ENCODE results near the gene IMP4.

Gene IMP4

DNA sequence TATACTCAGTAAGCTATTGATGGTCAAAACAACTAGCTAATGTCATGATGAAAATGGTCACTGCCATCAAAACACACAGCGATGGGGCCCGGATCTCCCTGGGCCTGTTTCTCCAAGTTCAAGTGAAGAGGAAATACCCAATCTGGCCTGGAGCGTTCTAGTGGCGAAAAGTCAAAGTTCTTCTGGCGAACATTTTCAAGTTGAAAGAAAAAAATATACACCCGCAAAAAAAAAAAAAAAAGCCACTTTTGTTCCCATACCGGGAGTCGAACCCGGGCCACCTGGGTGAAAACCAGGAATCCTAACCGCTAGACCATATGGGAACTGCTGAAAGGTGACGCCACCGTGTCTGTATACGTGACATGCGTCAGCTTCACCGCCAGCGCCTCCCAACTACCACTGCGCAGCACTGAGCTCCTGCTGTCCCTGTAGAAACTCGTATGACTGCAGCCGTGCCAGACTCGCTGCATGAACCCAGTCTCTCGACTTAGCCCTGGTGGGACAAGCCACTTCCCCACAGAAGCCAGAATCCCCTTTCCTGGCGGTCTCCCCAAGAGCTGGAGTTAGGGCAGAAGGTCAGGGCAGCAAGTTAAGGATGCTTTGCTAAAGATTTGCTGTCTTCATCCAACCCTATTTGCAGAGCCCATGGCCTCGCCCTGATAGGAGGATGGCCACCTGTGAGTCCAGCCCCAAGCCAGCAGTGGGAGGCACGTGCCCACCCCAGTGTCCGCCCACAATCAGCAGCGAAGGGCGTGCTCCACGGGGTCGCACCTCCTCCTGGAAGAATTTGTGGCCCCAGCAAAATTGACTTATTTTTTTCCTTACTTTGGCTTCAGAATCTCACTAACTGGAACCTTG is 5.6 kb upstream of the IMP4 start:
- DNase-seq (ENCODE audit: low spot score) = peak; percentile 25

DNA sequence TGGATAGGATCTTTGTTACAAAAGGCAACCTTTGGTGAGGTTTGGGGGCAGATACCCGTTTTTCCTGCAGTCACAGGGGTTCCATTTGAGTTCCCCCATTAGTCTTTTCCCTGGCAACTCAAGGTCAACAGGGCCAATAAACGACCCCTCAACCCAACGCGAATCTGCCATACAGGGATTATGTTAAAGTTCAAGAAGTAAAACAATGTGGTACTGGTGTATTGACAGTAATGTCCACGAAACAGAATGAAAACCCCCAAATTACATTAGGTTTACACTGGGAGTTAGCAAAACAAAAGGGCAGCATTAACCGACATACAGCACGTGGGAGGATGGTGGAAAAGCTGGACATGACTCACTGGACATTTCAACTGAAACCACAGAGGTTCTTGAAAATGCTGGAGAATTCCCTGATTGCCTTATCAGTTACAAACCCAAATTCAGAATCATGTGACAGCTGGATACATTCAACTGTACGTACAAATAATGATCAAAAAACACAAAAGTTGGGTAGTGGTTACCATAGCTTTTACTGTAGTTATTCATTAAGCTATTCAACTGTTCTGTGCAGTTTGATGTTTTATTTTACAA is 4.9 kb upstream of the IMP4 start:
- DNase-seq (ENCODE audit: low spot score) = no peak

DNA sequence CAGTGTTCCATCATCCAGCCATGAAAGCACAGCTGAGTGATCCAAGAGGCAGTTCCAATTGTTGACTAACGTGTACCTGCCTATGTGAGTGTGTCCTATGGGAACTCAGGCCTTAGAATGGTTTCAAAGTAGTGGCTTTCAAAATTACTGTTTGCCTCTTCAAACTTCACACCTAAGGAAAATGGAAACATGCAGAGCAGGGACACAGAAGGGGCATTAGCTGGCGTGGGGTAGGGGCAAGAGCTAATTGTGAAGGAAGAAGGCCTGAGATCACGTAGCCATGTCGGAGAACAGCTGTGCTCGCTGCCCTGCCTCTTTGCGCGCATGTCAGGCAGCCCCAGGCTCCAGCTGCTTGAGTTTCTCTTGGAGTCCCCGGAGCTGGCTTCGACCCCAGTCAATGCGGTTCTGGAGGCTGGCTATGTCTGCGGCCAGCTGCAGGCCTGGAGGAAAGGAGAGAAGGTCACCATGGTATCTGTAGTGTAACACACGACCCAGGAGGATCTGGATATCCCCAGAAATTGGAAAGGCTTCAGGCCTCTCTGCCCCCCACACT is 3.8 kb upstream of the IMP4 start:
- no peak for DNase-seq (ENCODE audit: low spot score)

- no peak for DNase-seq (ENCODE audit: low spot score)
These were observed 2.6 kb upstream of the IMP4 start for GRCh38 chr2:130339885-130340745.

DNA sequence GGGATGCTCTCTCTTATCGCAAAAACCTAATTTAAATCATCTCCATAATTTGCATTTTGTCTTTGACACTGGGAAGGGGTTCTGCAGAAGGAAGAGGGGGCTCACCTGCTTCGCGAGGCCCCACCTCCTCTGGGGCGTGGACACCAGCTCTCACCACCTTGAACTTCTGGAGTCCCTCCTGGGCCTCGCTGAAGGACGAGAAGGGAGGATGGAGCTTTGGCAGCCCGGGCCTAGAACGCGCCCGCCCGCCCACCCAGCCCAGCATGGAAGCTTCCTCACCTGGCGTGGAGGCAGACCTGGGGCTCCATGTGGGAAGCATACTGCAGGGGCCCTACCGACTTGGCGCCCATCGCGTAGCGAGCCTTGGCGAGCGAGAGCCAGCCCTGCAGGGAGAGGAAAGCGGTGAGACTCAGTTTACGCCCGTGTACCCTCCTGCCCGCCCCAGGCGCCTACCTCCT is 1.1 kb upstream of the IMP4 start:
- DNase-seq (ENCODE audit: low spot score) = peak; percentile 32

GRCh38 chr2:130342020-130342532 is 621 bp upstream of the IMP4 start:
- DNase-seq (ENCODE audit: low spot score) = peak; percentile 87

DNA sequence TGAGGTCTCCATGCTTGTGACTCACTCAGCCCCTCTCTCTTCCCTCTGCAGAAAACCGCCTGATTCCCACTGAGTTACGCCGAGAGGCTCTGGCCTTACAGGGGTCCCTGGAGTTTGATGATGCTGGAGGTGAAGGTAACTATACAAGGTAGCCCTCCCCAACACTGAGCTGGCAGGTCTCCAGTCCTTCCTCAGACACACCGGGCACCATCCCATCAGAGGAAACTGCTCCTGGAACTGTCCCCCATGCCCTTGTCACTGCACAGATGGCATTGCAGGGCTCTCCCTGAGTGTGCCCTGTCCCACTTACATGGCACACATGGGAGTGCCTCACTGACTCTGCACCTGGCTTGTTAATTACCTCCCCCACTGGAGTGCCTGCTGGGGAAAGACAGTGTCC is 1.9 kb downstream of the IMP4 start:
- no peak for DNase-seq (ENCODE audit: low spot score)

- DNase-seq (ENCODE audit: low spot score) = no peak
These were observed 2.4 kb downstream of the IMP4 start for GRCh38 chr2:130345091-130345490.

- no peak for DNase-seq (ENCODE audit: low spot score)
These were observed 2.9 kb downstream of the IMP4 start for GRCh38 chr2:130345611-130346010.

DNA sequence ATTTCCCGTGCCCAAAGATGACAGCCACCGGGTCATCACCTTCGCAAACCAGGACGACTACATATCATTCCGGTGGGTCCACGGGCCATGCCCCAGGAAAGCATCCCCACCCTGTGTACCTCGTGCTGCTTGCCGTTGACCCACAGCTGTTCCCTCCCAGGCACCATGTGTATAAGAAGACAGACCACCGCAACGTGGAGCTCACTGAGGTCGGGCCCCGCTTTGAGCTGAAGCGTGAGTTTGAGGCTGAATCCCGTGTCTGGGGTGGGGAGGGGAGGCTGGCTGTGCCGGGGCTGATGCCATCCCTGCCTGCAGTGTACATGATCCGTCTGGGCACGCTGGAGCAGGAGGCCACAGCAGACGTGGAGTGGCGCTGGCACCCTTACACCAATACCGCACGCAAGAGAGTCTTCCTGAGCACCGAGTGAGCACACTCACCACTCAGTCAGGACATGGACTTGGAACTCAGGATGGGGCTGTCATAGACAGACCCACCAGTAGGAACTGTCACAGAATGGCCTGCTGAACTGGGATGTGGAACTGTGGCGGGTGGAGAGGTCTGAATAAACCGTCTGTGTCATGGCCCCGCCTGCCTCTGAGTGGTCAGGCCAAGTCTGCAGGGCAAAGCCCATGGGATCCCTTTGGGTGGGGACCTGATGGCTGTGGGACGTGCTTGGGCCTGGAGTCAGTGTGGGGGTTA is 3.5 kb downstream of the IMP4 start:
- no peak for DNase-seq (ENCODE audit: low spot score)

DNA sequence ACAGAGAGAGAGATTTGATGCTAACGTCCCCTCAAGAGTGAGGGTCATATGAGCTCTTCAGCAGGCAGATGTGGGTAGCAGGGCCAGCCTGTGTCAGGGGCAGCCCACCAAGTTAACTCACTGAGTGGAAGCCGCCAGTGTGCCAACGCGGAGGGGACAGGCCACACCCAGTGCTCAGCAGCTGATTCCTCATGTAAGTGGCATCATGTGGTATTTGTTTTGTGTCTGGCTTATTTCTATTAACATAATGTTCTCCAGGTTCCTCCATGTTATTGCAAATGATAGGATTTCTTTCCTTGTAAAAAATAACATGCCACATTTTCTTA is 4.0 kb downstream of the IMP4 start:
- DNase-seq (ENCODE audit: low spot score) = no peak

- DNase-seq (ENCODE audit: low spot score) = no peak
These were observed 4.7 kb downstream of the IMP4 start for GRCh38 chr2:130347220-130347925.

DNA sequence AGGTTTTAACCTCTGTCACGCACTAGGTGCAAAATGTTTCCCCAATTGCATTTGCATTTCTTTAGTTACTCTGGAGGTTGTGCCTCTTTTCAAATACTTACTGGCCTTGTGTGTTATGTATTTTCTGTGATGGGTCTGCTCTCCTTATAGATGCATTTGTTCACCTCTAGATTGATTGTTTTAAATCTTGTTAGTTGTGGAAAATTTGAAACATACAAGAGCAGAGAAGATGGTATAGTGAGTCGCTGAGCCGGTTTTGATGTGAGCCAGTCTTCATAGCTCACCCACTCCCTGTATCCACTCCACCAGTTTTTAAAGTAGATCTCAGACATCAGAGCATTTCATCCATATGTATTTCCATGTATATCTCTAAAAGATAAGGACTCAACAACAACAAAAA is 6.5 kb downstream of the IMP4 start:
- DNase-seq (ENCODE audit: low spot score) = no peak

DNA sequence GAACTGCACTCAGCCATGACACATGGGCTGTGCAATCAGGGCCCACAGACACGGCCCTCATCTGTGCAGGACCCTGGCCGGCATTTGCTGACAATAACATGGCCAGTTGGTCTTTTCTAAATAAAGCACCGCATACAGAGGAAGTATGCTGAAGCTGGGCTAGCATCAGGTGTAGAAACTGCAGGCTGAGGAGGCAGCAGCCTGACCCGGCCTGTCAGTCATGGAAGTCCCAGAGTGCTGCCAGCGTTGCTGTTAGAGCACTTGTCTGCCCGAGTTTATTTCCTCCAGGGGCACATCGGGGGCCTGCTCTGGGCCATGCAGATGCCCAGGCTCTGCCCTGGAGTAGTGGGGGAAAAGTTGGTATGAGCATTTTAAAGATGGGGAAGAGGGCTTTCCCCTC is 9.0 kb downstream of the IMP4 start:
- DNase-seq (ENCODE audit: low spot score) = no peak

DNA sequence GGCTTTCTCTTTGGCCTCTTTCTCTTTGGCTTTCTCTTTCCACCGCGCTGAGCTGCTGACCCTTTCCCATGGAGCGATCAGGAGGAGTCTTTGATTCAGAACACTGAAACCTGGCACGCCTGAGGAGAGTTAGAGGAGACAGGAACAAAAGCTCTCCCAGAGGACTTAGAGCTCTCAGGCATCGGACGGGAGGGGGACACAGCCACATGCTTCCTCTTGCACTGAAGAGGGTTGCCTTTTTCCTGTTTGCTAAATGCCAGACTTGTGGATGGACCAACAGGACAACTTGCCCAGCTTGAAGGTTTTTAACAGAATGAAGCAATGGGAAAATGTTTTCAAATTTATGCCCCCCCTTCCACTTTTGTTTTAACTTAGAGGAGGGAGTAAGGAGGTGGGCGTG is 9.5 kb downstream of the IMP4 start:
- no peak for DNase-seq (ENCODE audit: low spot score)

- no peak for DNase-seq (ENCODE audit: low spot score)
These were observed 10.8 kb downstream of the IMP4 start for GRCh38 chr2:130353291-130354138.

DNA sequence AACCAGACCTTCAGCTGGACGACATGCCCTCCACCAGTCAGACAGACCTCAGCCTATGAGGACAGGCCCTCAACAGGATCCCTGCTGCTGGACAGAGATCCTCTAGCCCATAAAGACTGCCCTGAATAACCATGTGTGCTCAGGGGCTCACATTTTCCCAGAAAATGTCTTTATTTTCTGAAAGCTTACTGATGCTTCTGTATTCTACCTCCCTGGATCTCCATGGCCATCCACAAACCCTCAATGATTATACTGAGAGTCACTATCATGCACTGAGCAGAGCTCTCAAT is 11.4 kb downstream of the IMP4 start:
- DNase-seq (ENCODE audit: low spot score) = no peak

DNA sequence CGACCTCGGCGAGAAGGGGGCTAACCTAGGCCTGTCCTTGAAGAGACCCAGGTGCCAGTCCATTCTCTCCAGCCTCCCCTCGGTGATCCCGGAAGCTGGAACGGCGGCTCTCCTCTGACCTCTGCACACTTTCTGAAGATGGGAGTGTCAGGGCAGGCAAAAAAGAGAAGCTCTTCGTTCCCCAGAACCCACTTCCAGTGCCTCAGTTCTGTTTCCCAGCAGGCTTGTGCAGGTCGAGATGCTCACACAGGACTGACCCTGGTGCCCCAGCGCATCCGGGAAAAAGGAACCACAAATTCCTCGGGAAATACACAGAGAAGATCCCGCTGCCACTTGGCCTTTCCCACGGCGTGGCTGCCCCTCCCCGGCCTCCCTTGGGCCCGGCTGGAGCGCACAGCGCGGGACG is 12.5 kb downstream of the IMP4 start:
- no peak for DNase-seq (ENCODE audit: low spot score)

GRCh38 chr2:130355578-130356431 is 13.1 kb downstream of the IMP4 start, which contains the start of gene PTPN18:
TSS of gene PTPN18 (plus strand) at chr2:130356056. CDS start at chr2:130356108, 52 bp downstream.
- DNase-seq (ENCODE audit: low spot score) = peak; percentile 45

Measured in CD4-positive, alpha-beta T cell treated with Interleukin-15 for 4 hours (primary cell).